ENCODE measurements around the gene PTK7. TPM values are rescaled to one million over a fixed set of nuclear protein-coding genes. Genes with fewer than 3 reads are reported as not detected.

Gene PTK7
- total and polyA plus RNA-seq, 2 of the 8 experiments (the other 6 are each of a cell fraction or from before 2014, with no cell fraction given): 110 to 138 TPM

- POLR2A ChIA-PET (ENCODE audit: partially characterized antibody): interaction anchor here (2.7 to 29.7 kb wide), 2 partner anchors 10 to 22 kb away, joined by 15 to 584 read pairs; partner anchors contain the start of genes CUL7, KLHDC3, MEA1 and RRP36
- Histone ChIP-seq H2AFZ (ENCODE audit: low read length) (no peak overlapping the region), H3K23ac (ENCODE audit: insufficient read length) (no peak overlapping the region), H3K18ac (ENCODE audit: extremely low read depth, low read length) (no peak overlapping the region), H4K5ac (ENCODE audit: insufficient read length, low read depth, low read length) (no peak overlapping the region), H3K27ac (ENCODE audit: low read depth, low read length) (no peak overlapping the region), H3K9me3 (ENCODE audit: insufficient read depth in 2 of 2, low read depth in 1 of 2, low read length in 1 of 2) (no peaks in the 10 kb centered on the region), H3K79me1 (ENCODE audit: low read depth, low read length) (no peaks in the 10 kb centered on the region), H2BK20ac (ENCODE audit: low read length) (no peak overlapping the region), H2BK5ac (ENCODE audit: low read depth, low read length) (no peak overlapping the region), H3K23me2 (ENCODE audit: low read depth, low read length) (no peaks in the 10 kb centered on the region), H3K36me3 (ENCODE audit: control insufficient read depth in 2 of 4, insufficient read depth in 4 of 4, low read length in 3 of 4) (peaks cover 2 to 36% (median 12%) of the 10 kb centered on the region in 4 experiments; a peak in 5 of 8 replicates), H4K91ac (replicated peaks; ENCODE audit: insufficient read length, low read length) (no peak overlapping the region), H4K8ac (ENCODE audit: extremely low read depth, insufficient read depth, low read length) (no peak overlapping the region), H2BK120ac (replicated peaks; ENCODE audit: low read depth, low read length) (no peak overlapping the region), H2AK5ac (ENCODE audit: low read depth, low read length) (no peak overlapping the region), H4K20me1 (replicated peaks in 1 of 2; ENCODE audit: control insufficient read depth in 1 of 2, insufficient read depth in 2 of 2, low read length in 2 of 2) (peaks cover 4 to 7% of the 10 kb centered on the region in 2 experiments), H3K4me1 (replicated peaks in 1 of 4; ENCODE audit: control insufficient read depth in 3 of 4, insufficient read depth in 4 of 4, low read length in 3 of 4) (no peaks in the 10 kb centered on the region; a peak in 1 of 7 replicates), H2BK12ac (ENCODE audit: low read depth, low read length) (no peak overlapping the region), H2BK15ac (ENCODE audit: low read length) (no peak overlapping the region), H3K27me3 (replicated peaks in 1 of 4; ENCODE audit: control insufficient read depth in 3 of 4, extremely low read depth in 1 of 4, insufficient read depth in 3 of 4, low read length in 3 of 4) (no peaks in the 10 kb centered on the region), H3K4ac (replicated peaks; ENCODE audit: insufficient read length, low read depth, low read length) (no peak overlapping the region), H3K9ac (replicated peaks in 1 of 4; ENCODE audit: extremely low read depth in 1 of 4, low read depth in 3 of 4, low read length in 3 of 4) (no peak overlapping the region), H3K14ac (ENCODE audit: insufficient read length) (no peak overlapping the region), H3K56ac (replicated peaks; ENCODE audit: insufficient read length, low read depth, low read length) (no peak overlapping the region), H3K79me2 (ENCODE audit: control insufficient read depth in 1 of 2, insufficient read depth in 2 of 2, low read length in 2 of 2) (no peaks in the 10 kb centered on the region), H3K4me2 (ENCODE audit: insufficient read depth in 1 of 2, low read depth in 2 of 2, low read length in 2 of 2) (no peak overlapping the region), H3K4me3 (ENCODE audit: extremely low read depth in 1 of 4, insufficient read depth in 2 of 4, low read depth in 3 of 4, low read length in 4 of 4) (no peak overlapping the region)
- TF ChIP-seq BRCA1 (IDR thresholded peaks at IDR 0.05; ENCODE audit: low read depth, low read length): no peak
- no peak for TF ChIP-seq GTF2F1 (IDR thresholded peaks at IDR 0.05; ENCODE audit: borderline replicate concordance, low read depth, low read length)
- no peak for TF ChIP-seq EZH2 (IDR thresholded peaks at IDR 0.05; ENCODE audit: low read depth, low read length, severe bottlenecking)
- no peak for TF ChIP-seq CBX8 (IDR thresholded peaks at IDR 0.05; ENCODE audit: borderline replicate concordance, low read depth, low read length)
- TF ChIP-seq HDAC2 (IDR thresholded peaks at IDR 0.05; ENCODE audit: borderline replicate concordance in 1 of 2, low read depth in 2 of 2, low read length in 2 of 2): no peak
- no peak for TF ChIP-seq BACH1 (IDR thresholded peaks at IDR 0.05; ENCODE audit: low read length)
- TF ChIP-seq, protein P1, sequence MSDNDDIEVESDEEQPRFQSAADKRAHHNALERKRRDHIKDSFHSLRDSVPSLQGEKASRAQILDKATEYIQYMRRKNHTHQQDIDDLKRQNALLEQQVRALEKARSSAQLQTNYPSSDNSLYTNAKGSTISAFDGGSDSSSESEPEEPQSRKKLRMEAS (IDR thresholded peaks at IDR 0.05): no peak
- TF ChIP-seq EGR1 (IDR thresholded peaks at IDR 0.05; ENCODE audit: borderline replicate concordance, low read depth, low read length): no peak
- no peak for TF ChIP-seq CEBPB (IDR thresholded peaks at IDR 0.05; ENCODE audit: low read depth, low read length)
- TF ChIP-seq CHD2 (IDR thresholded peaks at IDR 0.05; ENCODE audit: low read length): no peak
- TF ChIP-seq SRF (IDR thresholded peaks at IDR 0.05; ENCODE audit: low read depth, low read length): no peak
- TF ChIP-seq ASH2L (IDR thresholded peaks at IDR 0.05; ENCODE audit: low read length): no peak
- no peak for TF ChIP-seq SP1 (IDR thresholded peaks at IDR 0.05; ENCODE audit: low read depth, low read length)
- FAIRE-seq (no peak), DNase-seq (ENCODE audit: low read depth in 1 of 2, low spot score in 2 of 2) (no peak)
- 94% methylated on average over 11 of the region's 11 CpGs; no CpG with 5 or more reads in 1 of the 2 experiments for WGBS, 2 experiments (ENCODE audit: extremely low coverage in 1 of 2, insufficient coverage in 1 of 2, insufficient read length in 1 of 2, insufficient replicate concordance in 2 of 2, low coverage in 1 of 2, low lambda C conversion rate in 2 of 2, missing lambda C conversion rate in 1 of 2)
- CTCF ChIA-PET (ENCODE audit: partially characterized antibody): interaction anchor here (0.6 to 2.3 kb wide), 9 partner anchors 10 to 110 kb away, joined by 3 to 7 read pairs (median 3); no protein-coding TSS in a partner anchor
Observed at GRCh38 chr6:43045371-43045930, 30.7 kb upstream of the PTK7 start.
